HG03354 (cell line): Measurements from ENCODE around the gene GUCA1A.
"Not testable (repeated sequence)": the region's sequence is repeated elsewhere in the genome, so short reads cannot be mapped to it uniquely, and the experiment has no call there.

Source experiments
- ATAC-seq: cut with Tn5 transposase; IDR thresholded peaks from one replicate; pipeline ENCODE4 v1.9.1; 2021; ENCODE audit warnings: mild to moderate bottlenecking; ENCODE audit not compliant: unreplicated experiment, poor library complexity, severe bottlenecking

GUCA1A gene

GRCh38 chr6:42201382-42201781, 28.2 kb downstream of the GUCA1A start:
- no peak for ATAC-seq

- not testable (repeated sequence) for ATAC-seq
Measured at GRCh38 chr6:42202131-42202915, 29.2 kb downstream of the GUCA1A start.

- no peak for ATAC-seq
Measured at GRCh38 chr6:42203183-42203582, 30.0 kb downstream of the GUCA1A start.

- ATAC-seq, result no peak
Measured at GRCh38 chr6:42204768-42205282, 31.7 kb downstream of the GUCA1A start.

- ATAC-seq, result not testable (repeated sequence)
Measured at GRCh38 chr6:42207559-42207958, 34.4 kb downstream of the GUCA1A start.

- ATAC-seq, result no peak
Measured at GRCh38 chr6:42210551-42210950, 37.4 kb downstream of the GUCA1A start.

- ATAC-seq, result no peak
Measured at GRCh38 chr6:42211726-42212125, 38.6 kb downstream of the GUCA1A start.

GRCh38 chr6:42212442-42212841, 39.3 kb downstream of the GUCA1A start:
- ATAC-seq, result no peak

- not testable (repeated sequence) for ATAC-seq
Measured at GRCh38 chr6:42216495-42216894, 43.3 kb downstream of the GUCA1A start.

GRCh38 chr6:42217157-42217518, 44.0 kb downstream of the GUCA1A start:
- ATAC-seq, result no peak

- peak; percentile 93 for ATAC-seq
Measured at GRCh38 chr6:42217519-42218367, 44.6 kb downstream of the GUCA1A start, which contains the start of gene MRPS10. Gene MRPS10 (minus strand): TSS chr6:42217861. CDS start chr6:42217849, 12 bp downstream.

GRCh38 chr6:42220807-42221206, 47.6 kb downstream of the GUCA1A start:
- ATAC-seq, result no peak

GRCh38 chr6:42221546-42221945, 48.4 kb downstream of the GUCA1A start:
- ATAC-seq, result no peak

GRCh38 chr6:42222448-42222847, 49.3 kb downstream of the GUCA1A start:
- ATAC-seq, result no peak

- ATAC-seq, result peak; percentile 88
Measured at GRCh38 chr6:42224222-42225028, 51.3 kb downstream of the GUCA1A start.

- ATAC-seq, result no peak
Measured at GRCh38 chr6:42225029-42225339, 51.8 kb downstream of the GUCA1A start.

GRCh38 chr6:42225419-42225818, 52.3 kb downstream of the GUCA1A start:
- ATAC-seq, result no peak

- ATAC-seq, result no peak
Measured at GRCh38 chr6:42226161-42226611, 53.0 kb downstream of the GUCA1A start.

- no peak for ATAC-seq
Measured at GRCh38 chr6:42226645-42227143, 53.5 kb downstream of the GUCA1A start.
